HCT116 (cell line): ENCODE data around the gene PDIA2.
"Not testable (repeated sequence)": the region's sequence is repeated elsewhere in the genome, so short reads cannot be mapped to it uniquely, and the experiment has no call there.

ENCODE experiments used
- EGR1 ChIP-seq: IDR thresholded peaks from 2 replicates; pipeline ENCODE4 v1.6.1; 2012; ENCODE audit warnings: low read depth
- EZH2 ChIP-seq: fragments of 200-600 bp; sonication (generic); IDR thresholded peaks from 2 replicates; pipeline ENCODE4 v1.6.1; 2017; ENCODE audit warnings: antibody characterized with exemption, mixed run types
- POLR2A ChIP-seq: IDR thresholded peaks from 2 replicates; pipeline ENCODE4 v1.7.0; 2011; ENCODE audit warnings: borderline replicate concordance; ENCODE audit not compliant: insufficient read depth, insufficient read length; ENCODE audit errors: extremely low read depth
- POLR2AphosphoS5 ChIP-seq: IDR thresholded peaks from 2 replicates; pipeline ENCODE4 v1.6.1; 2011; ENCODE audit warnings: mild to moderate bottlenecking, low read depth, low read length, moderate library complexity
- SRF ChIP-seq: IDR thresholded peaks from 2 replicates; pipeline ENCODE4 v1.6.1; 2012; ENCODE audit warnings: low read depth
- YY1 ChIP-seq: IDR thresholded peaks from 2 replicates; pipeline ENCODE4 v1.6.1; 2011; ENCODE audit warnings: low read length, low read depth, moderate library complexity, mild to moderate bottlenecking; ENCODE audit not compliant: insufficient replicate concordance; ENCODE audit errors: extremely low read depth
- ZNF274 ChIP-seq: fragments of 200-500 bp; sonication (Bioruptor generic); IDR thresholded peaks from 2 replicates; pipeline ENCODE4 v1.6.1; 2014; ENCODE audit warnings: mild to moderate bottlenecking, low read depth, low read length, inconsistent platforms
- TF ChIP-seq, protein P1 (sequence below): IDR thresholded peaks from 2 replicates; pipeline ENCODE4 v1.6.1; 2012; ENCODE audit warnings: low read depth
- TF ChIP-seq, protein P2 (sequence below), 3 experiments: fragments of 200-600 bp in 1 of 3; sonication (generic) in 1 of 3; IDR thresholded peaks in 2 of 3; conservative IDR thresholded peaks in 1 of 3; 2 replicates each; pipeline ENCODE4 v1.5.1; 2012 to 2017; ENCODE audit warnings: low read depth in 2 of 3, low read length in 2 of 3, antibody characterized with exemption in 1 of 3, borderline replicate concordance in 1 of 3, control low read depth in 1 of 3, mild to moderate bottlenecking in 1 of 3, mixed read lengths in 1 of 3, mixed run types in 1 of 3, moderate library complexity in 1 of 3; ENCODE audit not compliant: insufficient read depth in 1 of 3
- TF ChIP-seq, protein P3 (sequence below): IDR thresholded peaks from 2 replicates; pipeline ENCODE4 v1.6.1; 2012

DNA sequence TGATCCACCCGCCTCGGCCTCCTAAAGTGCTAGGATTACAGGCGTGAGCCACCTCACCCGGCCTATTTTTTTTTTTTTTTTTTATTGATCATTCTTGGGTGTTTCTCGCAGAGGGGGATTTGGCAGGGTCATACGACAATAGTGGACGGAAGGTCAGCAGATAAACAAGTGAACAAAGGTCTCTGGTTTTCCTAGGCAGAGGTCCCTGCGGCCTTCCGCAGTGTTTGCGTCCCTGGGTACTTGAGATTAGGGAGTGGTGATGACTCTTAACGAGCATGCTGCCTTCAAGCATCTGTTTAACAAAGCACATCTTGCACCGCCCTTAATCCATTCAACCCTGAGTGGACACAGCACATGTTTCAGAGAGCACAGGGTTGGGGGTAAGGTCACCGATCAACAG is 24.9 kb upstream of the PDIA2 start:
- TF ChIP-seq, protein P1, sequence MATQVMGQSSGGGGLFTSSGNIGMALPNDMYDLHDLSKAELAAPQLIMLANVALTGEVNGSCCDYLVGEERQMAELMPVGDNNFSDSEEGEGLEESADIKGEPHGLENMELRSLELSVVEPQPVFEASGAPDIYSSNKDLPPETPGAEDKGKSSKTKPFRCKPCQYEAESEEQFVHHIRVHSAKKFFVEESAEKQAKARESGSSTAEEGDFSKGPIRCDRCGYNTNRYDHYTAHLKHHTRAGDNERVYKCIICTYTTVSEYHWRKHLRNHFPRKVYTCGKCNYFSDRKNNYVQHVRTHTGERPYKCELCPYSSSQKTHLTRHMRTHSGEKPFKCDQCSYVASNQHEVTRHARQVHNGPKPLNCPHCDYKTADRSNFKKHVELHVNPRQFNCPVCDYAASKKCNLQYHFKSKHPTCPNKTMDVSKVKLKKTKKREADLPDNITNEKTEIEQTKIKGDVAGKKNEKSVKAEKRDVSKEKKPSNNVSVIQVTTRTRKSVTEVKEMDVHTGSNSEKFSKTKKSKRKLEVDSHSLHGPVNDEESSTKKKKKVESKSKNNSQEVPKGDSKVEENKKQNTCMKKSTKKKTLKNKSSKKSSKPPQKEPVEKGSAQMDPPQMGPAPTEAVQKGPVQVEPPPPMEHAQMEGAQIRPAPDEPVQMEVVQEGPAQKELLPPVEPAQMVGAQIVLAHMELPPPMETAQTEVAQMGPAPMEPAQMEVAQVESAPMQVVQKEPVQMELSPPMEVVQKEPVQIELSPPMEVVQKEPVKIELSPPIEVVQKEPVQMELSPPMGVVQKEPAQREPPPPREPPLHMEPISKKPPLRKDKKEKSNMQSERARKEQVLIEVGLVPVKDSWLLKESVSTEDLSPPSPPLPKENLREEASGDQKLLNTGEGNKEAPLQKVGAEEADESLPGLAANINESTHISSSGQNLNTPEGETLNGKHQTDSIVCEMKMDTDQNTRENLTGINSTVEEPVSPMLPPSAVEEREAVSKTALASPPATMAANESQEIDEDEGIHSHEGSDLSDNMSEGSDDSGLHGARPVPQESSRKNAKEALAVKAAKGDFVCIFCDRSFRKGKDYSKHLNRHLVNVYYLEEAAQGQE, result not testable (repeated sequence)
- TF ChIP-seq POLR2A, YY1, EGR1, ZNF274, SRF, EZH2, POLR2AphosphoS5: not testable (repeated sequence)
- TF ChIP-seq, protein P2, sequence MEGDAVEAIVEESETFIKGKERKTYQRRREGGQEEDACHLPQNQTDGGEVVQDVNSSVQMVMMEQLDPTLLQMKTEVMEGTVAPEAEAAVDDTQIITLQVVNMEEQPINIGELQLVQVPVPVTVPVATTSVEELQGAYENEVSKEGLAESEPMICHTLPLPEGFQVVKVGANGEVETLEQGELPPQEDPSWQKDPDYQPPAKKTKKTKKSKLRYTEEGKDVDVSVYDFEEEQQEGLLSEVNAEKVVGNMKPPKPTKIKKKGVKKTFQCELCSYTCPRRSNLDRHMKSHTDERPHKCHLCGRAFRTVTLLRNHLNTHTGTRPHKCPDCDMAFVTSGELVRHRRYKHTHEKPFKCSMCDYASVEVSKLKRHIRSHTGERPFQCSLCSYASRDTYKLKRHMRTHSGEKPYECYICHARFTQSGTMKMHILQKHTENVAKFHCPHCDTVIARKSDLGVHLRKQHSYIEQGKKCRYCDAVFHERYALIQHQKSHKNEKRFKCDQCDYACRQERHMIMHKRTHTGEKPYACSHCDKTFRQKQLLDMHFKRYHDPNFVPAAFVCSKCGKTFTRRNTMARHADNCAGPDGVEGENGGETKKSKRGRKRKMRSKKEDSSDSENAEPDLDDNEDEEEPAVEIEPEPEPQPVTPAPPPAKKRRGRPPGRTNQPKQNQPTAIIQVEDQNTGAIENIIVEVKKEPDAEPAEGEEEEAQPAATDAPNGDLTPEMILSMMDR (IDR thresholded peaks at IDR 0.05 in 2 of 3, conservative IDR thresholded peaks at IDR 0.05 in 1 of 3; ENCODE audit: borderline replicate concordance in 1 of 3, insufficient read depth in 1 of 3, low read depth in 2 of 3, low read length in 2 of 3), result not testable (repeated sequence)
- TF ChIP-seq, protein P3, sequence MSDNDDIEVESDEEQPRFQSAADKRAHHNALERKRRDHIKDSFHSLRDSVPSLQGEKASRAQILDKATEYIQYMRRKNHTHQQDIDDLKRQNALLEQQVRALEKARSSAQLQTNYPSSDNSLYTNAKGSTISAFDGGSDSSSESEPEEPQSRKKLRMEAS, result not testable (repeated sequence)
